ENCODE results near the gene KSR2.

Gene KSR2

DNA sequence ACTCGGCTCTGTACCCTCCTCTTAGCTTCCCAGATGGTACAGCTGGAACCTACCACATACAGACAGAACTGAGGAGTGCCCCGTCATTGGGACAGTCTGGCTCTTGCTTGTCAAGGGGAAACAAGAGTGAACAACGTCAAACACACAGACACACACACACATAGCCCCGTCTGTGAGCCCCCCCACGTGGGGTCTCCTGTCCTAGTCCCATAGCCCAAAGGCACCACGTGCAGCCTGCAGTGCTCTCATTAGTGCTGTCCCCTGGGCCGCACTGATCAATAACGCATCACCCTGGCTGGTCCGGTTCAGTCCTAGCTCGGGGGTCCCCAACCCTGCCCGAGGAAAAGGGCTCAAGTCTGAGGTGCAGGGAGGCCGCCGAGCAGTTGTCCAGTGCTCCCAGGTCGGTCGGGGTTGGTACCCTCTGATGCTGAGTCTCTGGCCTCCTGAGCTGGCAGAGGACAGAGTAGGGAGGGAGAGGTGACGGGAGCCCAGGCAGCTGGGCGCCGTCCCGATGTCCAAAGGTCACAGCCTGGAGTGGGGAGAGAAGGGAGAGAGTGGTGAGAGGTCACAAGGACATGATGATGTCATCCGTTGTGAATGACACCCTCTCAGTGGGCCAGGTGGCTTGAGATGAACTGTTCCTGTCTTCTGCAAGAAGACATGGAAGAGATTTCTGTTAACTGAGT, 502.0 kb downstream of the KSR2 start:
- H3K4me3 ChIP-seq (ENCODE audit: low read length): no peak overlapping the region
- TF ChIP-seq, protein P1, sequence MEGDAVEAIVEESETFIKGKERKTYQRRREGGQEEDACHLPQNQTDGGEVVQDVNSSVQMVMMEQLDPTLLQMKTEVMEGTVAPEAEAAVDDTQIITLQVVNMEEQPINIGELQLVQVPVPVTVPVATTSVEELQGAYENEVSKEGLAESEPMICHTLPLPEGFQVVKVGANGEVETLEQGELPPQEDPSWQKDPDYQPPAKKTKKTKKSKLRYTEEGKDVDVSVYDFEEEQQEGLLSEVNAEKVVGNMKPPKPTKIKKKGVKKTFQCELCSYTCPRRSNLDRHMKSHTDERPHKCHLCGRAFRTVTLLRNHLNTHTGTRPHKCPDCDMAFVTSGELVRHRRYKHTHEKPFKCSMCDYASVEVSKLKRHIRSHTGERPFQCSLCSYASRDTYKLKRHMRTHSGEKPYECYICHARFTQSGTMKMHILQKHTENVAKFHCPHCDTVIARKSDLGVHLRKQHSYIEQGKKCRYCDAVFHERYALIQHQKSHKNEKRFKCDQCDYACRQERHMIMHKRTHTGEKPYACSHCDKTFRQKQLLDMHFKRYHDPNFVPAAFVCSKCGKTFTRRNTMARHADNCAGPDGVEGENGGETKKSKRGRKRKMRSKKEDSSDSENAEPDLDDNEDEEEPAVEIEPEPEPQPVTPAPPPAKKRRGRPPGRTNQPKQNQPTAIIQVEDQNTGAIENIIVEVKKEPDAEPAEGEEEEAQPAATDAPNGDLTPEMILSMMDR (conservative IDR thresholded peaks at IDR 0.05; ENCODE audit: low read length): no peak
- no peak for DNase-seq (ENCODE audit: low read depth)

DNA sequence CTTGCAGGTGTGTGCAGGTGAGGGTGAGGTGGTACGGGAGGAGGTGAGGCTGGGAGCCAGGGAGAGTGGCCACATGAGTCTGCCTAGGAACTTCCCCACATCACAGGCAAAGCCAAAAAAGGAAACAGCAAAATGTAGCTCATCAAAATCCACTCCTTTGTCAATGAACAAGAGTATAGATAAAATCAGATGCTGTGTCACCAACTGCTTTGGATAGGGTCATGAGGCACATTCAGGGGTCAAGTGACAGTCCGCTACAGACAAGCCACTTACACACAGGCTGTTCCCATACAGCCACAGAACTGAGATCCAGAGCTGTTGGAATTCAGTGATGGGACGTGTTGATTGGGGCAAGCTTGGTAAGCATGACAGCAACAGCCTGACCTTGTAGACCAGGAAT, 507.1 kb downstream of the KSR2 start:
- H3K4me3 ChIP-seq (ENCODE audit: low read length): no peak overlapping the region
- TF ChIP-seq, protein P1 (conservative IDR thresholded peaks at IDR 0.05; ENCODE audit: low read length): no peak
- DNase-seq (ENCODE audit: low read depth): no peak

GRCh38 chr12:117459229-117459628, 509.6 kb downstream of the KSR2 start:
- TF ChIP-seq, protein P1 (conservative IDR thresholded peaks at IDR 0.05; ENCODE audit: low read length): no peak
- no peak overlapping the region for H3K4me3 ChIP-seq (ENCODE audit: low read length)
- DNase-seq (ENCODE audit: low read depth): no peak

DNA sequence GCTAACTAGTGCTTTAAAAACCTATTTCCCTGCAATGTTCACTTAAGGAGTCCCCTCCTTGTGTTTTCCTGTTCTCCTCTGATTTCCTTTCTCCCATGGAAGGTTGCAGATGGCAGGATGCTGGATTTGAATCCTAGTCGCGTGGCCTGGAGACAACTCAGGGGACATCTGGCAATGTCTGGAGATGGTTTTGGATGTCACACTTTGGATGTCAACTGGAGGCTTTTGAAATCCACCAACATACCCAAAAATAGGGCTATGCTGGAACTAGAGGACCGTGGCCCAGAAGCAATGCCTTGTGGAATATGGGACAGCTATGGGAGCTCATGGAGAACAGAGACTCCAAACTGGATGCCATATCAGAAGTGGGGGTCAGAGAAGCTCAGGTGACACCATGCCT, 511.6 kb downstream of the KSR2 start:
- DNase-seq (ENCODE audit: low read depth): no peak
- no peak overlapping the region for H3K4me3 ChIP-seq (ENCODE audit: low read length)
- TF ChIP-seq, protein P1 (conservative IDR thresholded peaks at IDR 0.05; ENCODE audit: low read length): no peak

DNA sequence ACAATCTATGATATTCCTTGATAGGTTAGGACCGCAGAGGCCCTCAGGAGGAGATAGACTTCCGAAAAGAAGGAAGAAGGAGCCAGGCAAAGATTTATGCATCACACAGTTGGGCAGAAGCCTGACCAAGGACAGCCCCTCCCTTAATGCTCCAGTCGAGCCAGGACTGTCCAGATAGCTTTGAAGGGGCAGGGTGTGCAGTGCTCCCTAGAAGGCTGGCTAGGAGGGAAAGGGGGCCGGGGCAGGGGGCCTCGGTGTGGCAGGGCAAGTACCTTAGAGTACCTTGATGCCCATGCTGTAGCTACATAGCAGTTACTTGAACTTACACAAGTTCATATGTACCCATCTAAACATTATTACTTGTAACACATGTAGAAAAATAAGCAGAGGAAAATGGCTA, 512.7 kb downstream of the KSR2 start:
- DNase-seq (ENCODE audit: low read depth): no peak
- H3K4me3 ChIP-seq (ENCODE audit: low read length): no peak overlapping the region
- TF ChIP-seq, protein P1 (conservative IDR thresholded peaks at IDR 0.05; ENCODE audit: low read length): no peak

GRCh38 chr12:117453961-117454360, 514.8 kb downstream of the KSR2 start:
- TF ChIP-seq, protein P1 (conservative IDR thresholded peaks at IDR 0.05; ENCODE audit: low read length): no peak
- DNase-seq (ENCODE audit: low read depth): no peak
- H3K4me3 ChIP-seq (ENCODE audit: low read length): no peak overlapping the region

DNA sequence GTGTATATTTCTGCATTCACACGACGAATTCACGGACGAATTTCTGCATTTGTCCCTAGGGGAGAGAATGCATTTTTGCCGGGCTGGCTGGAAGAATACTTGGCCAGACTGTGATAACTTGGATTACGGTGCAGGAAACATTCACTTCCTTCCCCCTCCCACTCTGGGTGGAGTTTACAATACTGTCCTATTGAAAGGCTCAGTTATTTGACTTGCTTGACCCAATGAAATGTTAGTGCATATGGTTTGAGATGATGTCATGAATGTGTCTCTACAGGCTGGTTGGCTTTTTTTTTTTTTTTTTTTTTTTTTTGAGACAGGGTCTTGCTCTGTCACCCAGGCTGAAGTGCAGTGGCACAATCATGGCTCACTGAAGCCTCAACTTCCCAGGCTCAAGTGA, 516.7 kb downstream of the KSR2 start:
- TF ChIP-seq, protein P1 (conservative IDR thresholded peaks at IDR 0.05; ENCODE audit: low read length): no peak
- no peak for DNase-seq (ENCODE audit: low read depth)
- H3K4me3 ChIP-seq (ENCODE audit: low read length): no peak overlapping the region
